GM20431 (cell line): ENCODE results near the gene CNP.

Experiments
- in situ Hi-C: fragments of 300-500 bp; cut with MseI, MboI; formaldehyde crosslinking; loops from one replicate; pipeline ENCODE4 v1.15.0; 2020; ENCODE audit warnings: low sequenced_read_pairs; ENCODE audit not compliant: unreplicated experiment

CNP gene

GRCh38 chr17:42025191-42025579, 58.6 kb downstream of the CNP start:
- in situ Hi-C loops = no loop called here

GRCh38 chr17:42025936-42026335, 59.3 kb downstream of the CNP start:
- in situ Hi-C loops = no loop called here

GRCh38 chr17:42026857-42027589, 60.4 kb downstream of the CNP start:
- in situ Hi-C loops = no loop called here
